Measurements from ENCODE around the gene PDP2.
A peak's percentile ranks its signal among the peaks of the same experiment; 100 is the strongest.
"Not testable (repeated sequence)": the region's sequence is repeated elsewhere in the genome, so short reads cannot be mapped to it uniquely, and the experiment has no call there.

The PDP2 gene

GRCh38 chr16:66886914-66887313 lies 6.6 kb downstream of the PDP2 start:
- no peak for DNase-seq

DNA sequence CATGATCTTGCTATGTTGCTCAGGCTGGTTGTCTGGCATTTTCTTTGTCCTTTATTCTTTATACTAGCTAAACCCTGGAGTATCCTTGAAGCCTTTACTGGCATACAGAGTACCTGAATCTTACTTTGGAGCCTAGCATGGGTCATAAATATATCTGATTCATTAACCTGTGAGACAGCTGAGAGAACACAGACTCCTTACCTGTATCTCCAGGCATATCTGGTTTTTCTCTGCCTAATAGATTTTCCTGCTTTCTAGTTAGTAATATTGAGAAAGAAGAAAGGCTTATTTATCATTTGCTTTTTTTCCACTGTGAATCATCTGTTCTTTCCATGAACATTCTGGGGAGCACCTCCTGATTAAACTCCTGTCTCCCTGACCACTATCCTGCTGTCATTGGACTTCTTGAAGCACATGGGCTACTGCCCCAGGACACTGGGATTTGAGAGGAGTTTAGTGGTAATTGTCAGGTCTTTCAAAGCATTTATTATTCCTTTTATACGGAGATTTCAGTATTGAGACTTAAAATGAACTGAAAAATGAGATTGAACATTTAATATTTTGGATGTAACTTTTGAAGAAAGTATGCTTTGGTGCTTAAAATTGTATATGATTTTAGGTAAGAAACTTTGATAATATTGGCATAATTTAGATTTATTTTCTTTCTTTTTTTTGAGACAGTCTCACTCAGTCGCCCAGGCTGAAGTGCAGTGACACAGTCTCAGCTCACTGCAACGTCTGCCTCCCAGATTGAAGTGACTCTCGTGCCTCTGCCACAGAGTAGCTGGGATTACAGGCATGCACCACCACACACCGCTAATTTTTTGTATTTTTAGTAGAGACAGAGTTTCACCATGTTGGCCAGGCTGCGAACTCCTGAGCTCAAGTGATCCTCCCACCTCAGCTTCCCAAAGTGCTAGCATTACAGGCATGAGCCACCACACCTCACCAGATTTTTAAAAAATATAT lies 8.6 kb downstream of the PDP2 start:
- DNase-seq = no peak

- DNase-seq = no peak
These were observed 9.3 kb downstream of the PDP2 start for GRCh38 chr16:66889622-66890021.

GRCh38 chr16:66890799-66891198 lies 10.5 kb downstream of the PDP2 start:
- DNase-seq = no peak

DNA sequence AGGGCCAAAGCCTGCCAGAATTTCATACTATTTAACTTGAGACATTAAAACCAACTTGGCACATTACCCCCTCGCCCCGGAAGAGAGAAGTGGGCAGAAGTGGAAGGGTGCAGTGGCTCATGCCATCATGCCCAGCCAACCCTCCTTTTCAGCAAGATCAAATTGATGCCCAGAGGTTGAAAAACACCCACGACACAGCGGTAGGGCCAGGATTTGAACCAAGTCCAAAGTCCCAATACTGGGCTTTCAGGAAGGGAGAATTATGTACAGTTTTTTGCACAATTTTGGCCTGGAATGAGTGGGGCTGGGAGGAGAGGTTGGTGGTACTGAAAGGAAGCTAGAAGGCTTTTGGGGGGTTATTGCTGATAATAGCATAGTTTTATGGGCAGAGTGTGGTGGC lies 11.0 kb downstream of the PDP2 start:
- DNase-seq = no peak

DNA sequence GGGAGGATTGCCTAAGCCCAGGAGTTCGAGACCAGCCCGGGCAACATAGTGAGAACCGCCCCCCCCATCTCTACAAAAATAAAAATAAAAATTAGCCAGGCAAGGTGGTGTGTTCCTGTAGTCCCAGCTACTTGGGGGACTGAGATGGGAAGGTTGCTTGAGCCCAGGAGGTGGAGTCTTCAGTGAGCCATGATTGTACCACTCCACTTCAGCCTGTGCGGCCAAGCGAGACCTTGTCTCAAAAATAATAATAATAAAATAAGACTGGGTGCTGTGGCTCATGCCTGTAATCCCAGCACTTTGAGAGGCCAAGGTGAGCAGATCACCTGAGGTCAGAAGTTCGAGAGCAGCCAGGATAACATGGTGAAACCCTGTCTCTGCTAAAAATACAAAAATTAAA lies 11.5 kb downstream of the PDP2 start:
- no peak for DNase-seq

GRCh38 chr16:66894055-66894454 lies 13.7 kb downstream of the PDP2 start:
- DNase-seq = no peak

- peak; percentile 38 for DNase-seq
These were observed 14.8 kb downstream of the PDP2 start for GRCh38 chr16:66894948-66895688.

DNA sequence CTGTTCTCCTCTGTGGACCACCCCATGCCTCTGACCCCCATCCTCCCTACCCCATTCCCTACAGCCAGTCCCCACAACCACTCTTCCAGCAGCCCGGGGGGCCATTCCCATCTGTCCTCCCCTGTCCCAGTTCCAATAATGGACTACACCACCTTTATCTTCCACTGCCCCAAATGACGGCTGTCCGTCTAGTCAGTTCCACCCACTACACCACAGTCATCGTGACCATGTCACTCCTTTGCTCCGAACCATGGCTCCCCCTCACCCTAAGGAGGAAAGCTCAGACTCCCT lies 15.3 kb downstream of the PDP2 start:
- DNase-seq = no peak

DNA sequence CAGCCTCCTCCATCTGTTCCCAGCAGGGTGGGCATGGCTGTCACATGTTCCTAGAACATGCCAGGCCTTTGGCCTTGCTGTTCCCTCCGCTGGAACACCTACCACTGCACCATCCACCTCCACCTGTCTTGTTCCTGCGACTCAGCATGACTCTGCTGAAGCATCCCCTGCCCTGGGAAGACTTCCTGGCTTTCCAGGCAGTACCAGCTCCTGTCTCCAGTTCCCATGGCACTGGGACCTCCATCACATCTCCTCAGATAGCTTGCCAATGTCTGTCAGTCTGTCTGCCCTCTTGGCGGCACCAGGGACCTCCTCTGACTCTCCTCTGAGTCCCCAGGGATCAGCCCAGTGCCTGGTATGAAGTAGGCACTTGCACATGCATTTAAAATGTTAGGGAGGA lies 15.7 kb downstream of the PDP2 start:
- DNase-seq = no peak

DNA sequence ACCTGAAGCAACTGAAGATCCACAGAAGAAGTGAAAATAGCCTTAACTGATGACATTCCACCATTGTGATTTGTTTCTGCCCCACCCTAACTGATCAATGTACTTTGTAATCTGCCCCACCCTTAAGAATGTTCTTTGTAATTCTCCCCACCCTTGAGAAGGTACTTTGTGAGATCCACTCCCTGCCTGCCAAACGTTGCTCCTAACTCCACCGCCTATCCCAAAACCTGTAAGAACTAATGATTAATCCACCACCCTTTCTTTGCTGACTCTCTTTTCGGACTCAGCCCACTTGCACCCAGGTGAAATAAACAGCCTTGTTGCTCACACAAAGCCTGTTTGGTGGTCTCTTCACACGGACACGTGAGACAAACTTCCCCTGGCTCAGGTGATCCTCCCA lies 16.4 kb downstream of the PDP2 start:
- DNase-seq = not testable (repeated sequence)

DNA sequence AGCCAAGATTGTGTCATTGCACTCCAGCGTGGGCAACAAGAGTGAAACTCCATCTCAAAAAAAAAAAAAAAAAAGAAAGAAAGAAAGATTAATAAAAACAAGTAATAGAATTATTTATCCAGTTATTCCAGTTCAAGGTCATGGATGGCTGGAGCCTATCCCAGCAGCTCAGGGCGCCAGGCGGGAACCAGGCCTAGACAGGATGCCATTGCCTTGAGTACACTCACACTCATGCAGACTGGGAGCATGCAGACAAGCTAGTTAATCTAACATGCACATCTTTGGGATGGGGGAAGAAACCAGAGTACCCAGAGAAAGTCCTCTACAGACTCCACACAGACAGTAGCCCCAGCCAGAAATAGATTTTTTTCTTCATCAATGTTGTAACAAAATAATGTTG lies 17.9 kb downstream of the PDP2 start:
- no peak for DNase-seq

- DNase-seq = no peak
These were observed 18.6 kb downstream of the PDP2 start for GRCh38 chr16:66898933-66899309.

GRCh38 chr16:66899310-66899944 lies 19.1 kb downstream of the PDP2 start:
- no peak for DNase-seq

GRCh38 chr16:66899945-66900710 lies 19.8 kb downstream of the PDP2 start:
- no peak for DNase-seq

DNA sequence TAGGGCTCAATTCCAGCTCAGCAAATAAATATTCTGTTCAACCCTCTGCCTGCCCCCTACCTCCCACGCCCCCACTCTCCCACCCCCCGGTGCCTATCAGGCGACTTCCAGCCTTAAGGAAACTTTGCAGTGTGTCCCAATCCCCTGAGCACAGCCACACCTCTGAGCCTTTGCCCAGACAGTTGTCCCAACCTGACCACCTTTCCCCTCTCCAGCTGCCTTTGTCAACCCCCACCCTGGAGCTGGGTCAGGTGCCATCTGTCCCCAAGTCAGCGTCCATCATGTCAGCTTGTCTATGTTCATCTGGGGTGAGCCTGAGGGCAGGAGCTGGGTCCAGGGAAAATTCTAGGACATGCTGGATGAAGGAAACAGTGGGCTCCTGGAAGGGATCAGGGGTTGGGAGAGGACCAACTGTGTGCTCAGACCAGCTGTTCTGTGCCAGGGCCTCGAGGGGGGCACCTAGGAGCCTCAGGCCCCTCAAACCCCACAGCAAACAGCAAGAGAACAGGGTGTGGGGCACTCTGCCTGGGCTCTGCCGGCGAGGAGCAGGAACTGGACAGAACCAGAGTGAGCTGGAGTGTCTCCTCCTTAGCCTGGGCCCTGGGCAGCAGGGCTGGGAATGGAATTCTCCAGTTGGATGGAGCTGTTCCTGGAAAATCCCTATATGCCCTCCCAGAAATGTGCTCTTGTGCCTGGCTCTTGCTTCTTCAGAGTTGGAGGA lies 20.6 kb downstream of the PDP2 start:
- no peak for DNase-seq

GRCh38 chr16:66901626-66902025 lies 21.3 kb downstream of the PDP2 start:
- no peak for DNase-seq

GRCh38 chr16:66902648-66903543 lies 22.6 kb downstream of the PDP2 start:
- no peak for DNase-seq

GRCh38 chr16:66903544-66904427 lies 23.5 kb downstream of the PDP2 start:
- DNase-seq = no peak

DNA sequence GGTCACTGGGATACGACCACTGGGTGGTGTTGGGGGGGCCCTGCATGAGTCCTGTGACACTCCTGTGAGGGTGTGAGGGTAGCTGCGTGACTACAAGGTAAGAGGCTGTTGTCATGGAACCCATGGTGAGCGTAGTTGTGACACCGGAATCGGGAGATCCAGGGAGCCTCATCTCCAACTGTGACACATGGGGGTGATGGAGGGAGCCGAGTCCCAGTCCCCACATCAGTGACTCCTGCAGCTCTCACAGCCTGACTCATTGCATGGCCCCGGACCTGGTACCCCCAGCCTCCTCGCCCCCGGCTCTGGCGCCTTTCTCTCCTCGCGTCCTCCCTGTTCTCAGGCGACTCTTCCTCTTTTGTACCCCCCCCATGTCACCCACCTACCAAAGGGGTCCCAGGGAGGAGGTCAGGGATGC lies 24.1 kb downstream of the PDP2 start:
- no peak for DNase-seq
